ENCODE data around the gene RAC3. TPM values are rescaled to one million over a fixed set of nuclear protein-coding genes. Genes with fewer than 3 reads are reported as not detected.

RAC3 gene
- total and polyA plus RNA-seq, 8 donors: 0.97 to 12.6 (median 2.5) TPM

- H3K36me3 ChIP-seq: peaks cover 0 to 24% (median 8%) of the 10 kb centered on the region in 3 donors
- intact Hi-C loops (cut with DNase I): no loop called here
- ATAC-seq (no peak), DNase-seq (peak in 3 of 6 donors; percentile 16 to 77 (median 34)), FAIRE-seq (no peak)
- TF ChIP-seq CTCF (IDR thresholded peaks at IDR 0.05): no peak
- H3K4me1 ChIP-seq: peaks cover 0 to 11% (median 0%) of the 10 kb centered on the region in 3 donors
- H3K27me3 ChIP-seq: no peaks in the 10 kb centered on the region
- no peaks in the 10 kb centered on the region for H3K9me3 ChIP-seq
- H3K4me3 ChIP-seq: no peak overlapping the region
- H3K27ac ChIP-seq: no peak overlapping the region
- 92 to 94% methylated on average over 26 to 28 of the region's 28 CpGs for WGBS, 2 donors
Observed at GRCh38 chr17:82053556-82054263, 22.2 kb downstream of the RAC3 start.

DNA sequence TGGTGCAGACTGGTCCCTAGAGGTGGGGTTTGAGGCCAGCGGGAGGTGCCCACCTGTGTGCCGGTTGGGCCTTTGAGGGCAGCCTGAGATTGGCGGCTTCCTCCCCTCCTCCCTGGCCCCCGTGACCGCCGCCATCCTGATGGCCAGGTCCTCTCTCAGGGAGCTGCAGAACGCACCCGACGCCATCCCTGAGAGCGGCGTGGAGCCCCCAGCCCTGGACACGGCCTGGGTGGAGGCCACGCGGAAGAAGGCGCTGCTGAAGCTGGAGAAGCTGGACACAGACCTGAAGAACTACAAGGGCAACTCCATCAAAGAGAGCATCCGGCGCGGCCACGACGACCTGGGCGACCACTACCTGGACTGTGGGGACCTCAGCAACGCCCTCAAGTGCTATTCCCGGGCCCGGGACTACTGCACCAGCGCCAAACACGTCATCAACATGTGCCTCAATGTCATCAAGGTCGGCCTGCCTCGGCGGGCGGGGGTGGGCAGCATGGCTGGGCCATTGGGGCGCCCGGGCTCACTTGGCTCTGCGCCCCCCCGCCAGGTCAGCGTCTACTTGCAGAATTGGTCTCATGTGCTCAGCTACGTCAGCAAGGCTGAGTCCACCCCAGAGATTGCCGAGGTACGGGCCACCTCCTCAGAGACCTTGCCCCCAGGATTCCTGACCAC lies 23.0 kb downstream of the RAC3 start:
- no peaks in the 10 kb centered on the region for H3K9me3 ChIP-seq
- no peak for ATAC-seq
- intact Hi-C loops (cut with DNase I): no loop called here
- 86 to 88% methylated on average over 34 to 38 of the region's 38 CpGs for WGBS, 2 donors
- no peaks in the 10 kb centered on the region for H3K27me3 ChIP-seq
- H3K36me3 ChIP-seq: peaks cover 0 to 26% (median 8%) of the 10 kb centered on the region in 3 donors
- H3K4me3 ChIP-seq: no peak overlapping the region
- peaks cover 0 to 11% (median 0%) of the 10 kb centered on the region in 3 donors for H3K4me1 ChIP-seq
- TF ChIP-seq CTCF (IDR thresholded peaks at IDR 0.05): no peak
- H3K27ac ChIP-seq: no peak overlapping the region
- no peak for FAIRE-seq
- peak in 4 of 6 donors; percentile 5 to 62 (median 26) for DNase-seq

- TF ChIP-seq CTCF (IDR thresholded peaks at IDR 0.05): no peak
- intact Hi-C loops (cut with DNase I): no loop called here
- no peaks in the 10 kb centered on the region for H3K9me3 ChIP-seq
- no peak overlapping the region for H3K27ac ChIP-seq
- ATAC-seq (no peak), FAIRE-seq (no peak), DNase-seq (peak in 2 of 6 donors; percentile 15 to 26)
- H3K4me1 ChIP-seq: peaks cover 0 to 11% (median 0%) of the 10 kb centered on the region in 3 donors
- H3K36me3 ChIP-seq: peaks cover 0 to 32% (median 8%) of the 10 kb centered on the region in 3 donors
- 88 to 89% methylated on average over 26 of the region's 26 CpGs for WGBS, 2 donors
- H3K4me3 ChIP-seq: no peak overlapping the region
- H3K27me3 ChIP-seq: no peaks in the 10 kb centered on the region
Observed at GRCh38 chr17:82055023-82055964, 23.8 kb downstream of the RAC3 start.

DNA sequence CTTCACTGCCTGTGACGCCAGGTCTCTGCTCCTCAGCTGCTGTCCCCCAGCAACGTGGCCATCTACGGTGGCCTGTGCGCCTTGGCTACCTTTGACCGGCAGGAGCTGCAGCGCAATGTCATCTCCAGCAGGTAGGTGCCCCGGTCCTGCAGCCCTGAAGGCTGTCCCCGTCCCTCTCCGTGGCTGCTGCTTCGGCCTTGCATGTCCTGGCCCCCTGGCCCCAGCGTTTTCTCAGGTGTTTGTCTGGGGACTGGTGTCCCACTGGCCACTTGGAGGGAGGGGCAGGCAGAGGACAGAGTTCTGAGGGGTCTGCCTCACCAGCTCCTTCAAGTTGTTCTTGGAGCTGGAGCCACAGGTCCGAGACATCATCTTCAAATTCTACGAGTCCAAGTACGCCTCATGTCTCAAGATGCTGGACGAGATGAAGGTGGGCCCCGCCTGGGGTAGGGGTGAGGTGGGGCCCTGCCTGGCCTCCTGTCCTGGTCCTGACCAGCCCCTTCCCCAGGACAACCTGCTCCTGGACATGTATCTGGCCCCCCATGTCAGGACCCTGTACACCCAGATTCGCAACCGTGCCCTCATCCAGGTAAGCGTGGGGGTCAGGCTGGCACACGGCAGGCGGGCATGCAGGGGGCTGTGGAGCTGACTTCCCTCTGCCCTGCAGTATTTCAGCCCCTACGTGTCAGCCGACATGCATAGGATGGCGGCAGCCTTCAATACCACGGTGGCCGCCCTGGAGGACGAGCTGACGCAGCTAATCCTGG lies 24.7 kb downstream of the RAC3 start:
- ATAC-seq: no peak
- intact Hi-C loops (cut with DNase I): no loop called here
- 90 to 93% methylated on average over 28 of the region's 28 CpGs for WGBS, 2 donors
- H3K27ac ChIP-seq: no peak overlapping the region
- no peak for FAIRE-seq
- H3K4me3 ChIP-seq: no peak overlapping the region
- no peaks in the 10 kb centered on the region for H3K27me3 ChIP-seq
- peaks cover 0 to 8% (median 0%) of the 10 kb centered on the region in 3 donors for H3K4me1 ChIP-seq
- no peak for TF ChIP-seq CTCF (IDR thresholded peaks at IDR 0.05)
- H3K9me3 ChIP-seq: no peaks in the 10 kb centered on the region
- DNase-seq: peak in 3 of 6 donors; percentile 15 to 72 (median 33)
- peaks cover 0 to 40% (median 8%) of the 10 kb centered on the region in 3 donors for H3K36me3 ChIP-seq

Measured in pancreas (tissue), 10 donors.